ENCODE data around the gene RNASE8.

Gene RNASE8

GRCh38 chr14:21048638-21049037 is 9.0 kb upstream of the RNASE8 start:
- TF ChIP-seq ZFX (IDR thresholded peaks at IDR 0.05) = no peak
- no peak for TF ChIP-seq CTCF (conservative IDR thresholded peaks at IDR 0.05)
- no peak overlapping the region for H3K27ac ChIP-seq

GRCh38 chr14:21049271-21049673 is 8.3 kb upstream of the RNASE8 start:
- TF ChIP-seq ZFX (IDR thresholded peaks at IDR 0.05) (no peak), CTCF (conservative IDR thresholded peaks at IDR 0.05) (no peak)
- no peak overlapping the region for H3K27ac ChIP-seq

GRCh38 chr14:21050597-21050996 is 7.0 kb upstream of the RNASE8 start:
- no peak for TF ChIP-seq ZFX (IDR thresholded peaks at IDR 0.05)
- TF ChIP-seq CTCF (conservative IDR thresholded peaks at IDR 0.05) = no peak
- no peak overlapping the region for H3K27ac ChIP-seq

- no peak overlapping the region for H3K27ac ChIP-seq
- TF ChIP-seq ZFX (IDR thresholded peaks at IDR 0.05) = no peak
Observed at GRCh38 chr14:21053184-21054122, 4.2 kb upstream of the RNASE8 start.

GRCh38 chr14:21054123-21054767 is 3.4 kb upstream of the RNASE8 start:
- H3K27ac ChIP-seq = no peak overlapping the region
- TF ChIP-seq ZFX (IDR thresholded peaks at IDR 0.05) (no peak), CTCF (conservative IDR thresholded peaks at IDR 0.05) (no peak)

GRCh38 chr14:21054768-21055145 is 2.9 kb upstream of the RNASE8 start:
- TF ChIP-seq ZFX (IDR thresholded peaks at IDR 0.05) (no peak), CTCF (conservative IDR thresholded peaks at IDR 0.05) (no peak)
- no peak overlapping the region for H3K27ac ChIP-seq

GRCh38 chr14:21055432-21056117 is 2.0 kb upstream of the RNASE8 start:
- TF ChIP-seq ZFX (IDR thresholded peaks at IDR 0.05) (no peak), CTCF (conservative IDR thresholded peaks at IDR 0.05) (no peak)
- peak overlapping the region; percentile 45; the same call in 1 of the 2 replicates for H3K27ac ChIP-seq

Data from C4-2B (cell line).